B cell (primary cell): ENCODE measurements around the gene KLHL13.

Experiments used
- EZH2 ChIP-seq: IDR thresholded peaks from 2 replicates; pipeline ENCODE4 v1.6.1; 2012; ENCODE audit warnings: borderline replicate concordance, low read depth, mild to moderate bottlenecking, moderate library complexity, low read length; ENCODE audit not compliant: insufficient read depth, poor library complexity, severe bottlenecking
- TF ChIP-seq, protein P1 (sequence below): fragments of 200-600 bp; IDR thresholded peaks from one replicate; pipeline ENCODE4 v1.8.0; 2022; ENCODE audit warnings: antibody characterized with exemption, mild to moderate bottlenecking

- no peak for TF ChIP-seq EZH2
- TF ChIP-seq, protein P1, sequence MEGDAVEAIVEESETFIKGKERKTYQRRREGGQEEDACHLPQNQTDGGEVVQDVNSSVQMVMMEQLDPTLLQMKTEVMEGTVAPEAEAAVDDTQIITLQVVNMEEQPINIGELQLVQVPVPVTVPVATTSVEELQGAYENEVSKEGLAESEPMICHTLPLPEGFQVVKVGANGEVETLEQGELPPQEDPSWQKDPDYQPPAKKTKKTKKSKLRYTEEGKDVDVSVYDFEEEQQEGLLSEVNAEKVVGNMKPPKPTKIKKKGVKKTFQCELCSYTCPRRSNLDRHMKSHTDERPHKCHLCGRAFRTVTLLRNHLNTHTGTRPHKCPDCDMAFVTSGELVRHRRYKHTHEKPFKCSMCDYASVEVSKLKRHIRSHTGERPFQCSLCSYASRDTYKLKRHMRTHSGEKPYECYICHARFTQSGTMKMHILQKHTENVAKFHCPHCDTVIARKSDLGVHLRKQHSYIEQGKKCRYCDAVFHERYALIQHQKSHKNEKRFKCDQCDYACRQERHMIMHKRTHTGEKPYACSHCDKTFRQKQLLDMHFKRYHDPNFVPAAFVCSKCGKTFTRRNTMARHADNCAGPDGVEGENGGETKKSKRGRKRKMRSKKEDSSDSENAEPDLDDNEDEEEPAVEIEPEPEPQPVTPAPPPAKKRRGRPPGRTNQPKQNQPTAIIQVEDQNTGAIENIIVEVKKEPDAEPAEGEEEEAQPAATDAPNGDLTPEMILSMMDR, result no peak
Measured at GRCh38 chrX:117998171-117998570, 118.4 kb downstream of the KLHL13 start.
